Endothelial cell of umbilical vein (primary cell): ENCODE data around the gene HOXA1. TPM values are rescaled to one million over a fixed set of nuclear protein-coding genes. Genes with fewer than 3 reads are reported as not detected.

ENCODE experiments used
- BruUV-seq: library from RNA; stranded (reverse); fragments of 400-500 nt; replicated peaks from 2 replicates; lab custom pipeline; 2021; lab: Mats Ljungman, UMichigan
- CTCF ChIA-PET: fragments of 300-600, 350-600 bp; sonication (Branson Sonifier 250); formaldehyde crosslinking; loops from one replicate; lab custom pipeline; 2021; ENCODE audit warnings: antibody characterized with exemption, inconsistent platforms; lab: Charles Lee
- POLR2A ChIA-PET: fragments of 300-600, 350-600 bp; sonication (Branson Sonifier 250); formaldehyde crosslinking; loops from one replicate; lab custom pipeline; 2021; ENCODE audit warnings: antibody characterized with exemption, inconsistent platforms; lab: Charles Lee
- DNase-seq: peaks from one replicate; pipeline ENCODE4 v3.0.0-alpha.2; 2011; ENCODE audit warnings: low read depth, low spot score
- FAIRE-seq: peaks from 2 replicates; lab custom pipeline; 2011; peaks lifted over from hg19 to GRCh38; lab: Jason Lieb, UNC
- H2AFZ ChIP-seq: 2 replicates; pipeline ENCODE4 v1.6.0; 2012; ENCODE audit warnings: low read depth, low read length, control low read depth, inconsistent platforms
- H3K27ac ChIP-seq: 2 replicates; pipeline ENCODE4 v1.5.1; 2011; ENCODE audit warnings: low read depth, mild to moderate bottlenecking, control low read depth, low read length, moderate library complexity; ENCODE audit not compliant: insufficient read depth
- H3K27me3 ChIP-seq, 2 experiments: 2 replicates each; pipeline versions ENCODE4 v1.6.0 to v1.6.1; 2011; ENCODE audit warnings: low read length in 2 of 2, mixed read lengths in 1 of 2; ENCODE audit not compliant: control insufficient read depth in 2 of 2, insufficient read depth in 2 of 2
- H3K36me3 ChIP-seq, 2 experiments: 2 replicates in 1 of 2; 3 replicates in 1 of 2; pipeline ENCODE4 v1.5.1; 2011; ENCODE audit warnings: low read length in 2 of 2, mild to moderate bottlenecking in 1 of 2, moderate library complexity in 1 of 2; ENCODE audit not compliant: control insufficient read depth in 2 of 2, insufficient read depth in 2 of 2; ENCODE audit errors: extremely low read depth in 1 of 2
- H3K4me1 ChIP-seq: 3 replicates; pipeline ENCODE4 v1.5.1; 2011; ENCODE audit warnings: mild to moderate bottlenecking, low read length; ENCODE audit not compliant: control insufficient read depth, insufficient read depth; ENCODE audit errors: extremely low read depth
- H3K4me2 ChIP-seq: 2 replicates; pipeline ENCODE4 v1.6.1; 2011; ENCODE audit warnings: low read length, control low read depth, mixed read lengths; ENCODE audit not compliant: insufficient read depth
- H3K4me3 ChIP-seq, 3 experiments: fragments of 200-600 bp in 1 of 3; sonication (generic), shearing (Covaris generic) in 1 of 3; replicated peaks in 1 of 3; 2 replicates each; pipeline ENCODE4 v1.5.1; 2011 to 2016; ENCODE audit warnings: control low read depth in 3 of 3, low read length in 3 of 3, mild to moderate bottlenecking in 2 of 3, inconsistent platforms in 1 of 3, low read depth in 1 of 3, moderate library complexity in 1 of 3; ENCODE audit not compliant: insufficient read depth in 1 of 3
- H3K79me2 ChIP-seq: 2 replicates; pipeline ENCODE4 v1.6.0; 2012; ENCODE audit warnings: low read length, inconsistent platforms; ENCODE audit not compliant: control insufficient read depth, insufficient read depth
- H3K9ac ChIP-seq: replicated peaks from 2 replicates; pipeline ENCODE3; 2011; ENCODE audit warnings: low read length, control low read depth; ENCODE audit not compliant: insufficient read depth; ENCODE audit errors: extremely low read depth
- H3K9me1 ChIP-seq: replicated peaks from 3 replicates; pipeline ENCODE4 v1.6.0; 2011; ENCODE audit warnings: mild to moderate bottlenecking, low read length; ENCODE audit not compliant: control insufficient read depth, insufficient read depth; ENCODE audit errors: extremely low read depth
- H3K9me3 ChIP-seq: replicated peaks from 2 replicates; pipeline ENCODE4 v1.5.1; 2012; ENCODE audit warnings: low read length, inconsistent platforms; ENCODE audit not compliant: control insufficient read depth, insufficient read depth
- H4K20me1 ChIP-seq: replicated peaks from 2 replicates; pipeline ENCODE3; 2011; ENCODE audit warnings: mild to moderate bottlenecking, low read length; ENCODE audit not compliant: control insufficient read depth, insufficient read depth; ENCODE audit errors: extremely low read depth
- FOS ChIP-seq: IDR thresholded peaks from 2 replicates; pipeline ENCODE4 v1.6.1; 2011; ENCODE audit warnings: mild to moderate bottlenecking, low read length, moderate library complexity, borderline replicate concordance; ENCODE audit not compliant: insufficient read depth
- GATA2 ChIP-seq: IDR thresholded peaks from 2 replicates; pipeline ENCODE4 v1.7.0; 2011; ENCODE audit warnings: low read depth, mild to moderate bottlenecking, moderate library complexity, mixed read lengths, low read length; ENCODE audit not compliant: insufficient read length, insufficient read depth
- MAX ChIP-seq: IDR thresholded peaks from 2 replicates; pipeline ENCODE4 v1.6.1; 2011; ENCODE audit not compliant: insufficient read depth, insufficient read length
- MYC ChIP-seq: IDR thresholded peaks from one replicate; pipeline ENCODE4 v1.6.1; 2011; ENCODE audit warnings: mild to moderate bottlenecking, low read depth, low read length
- POLR2A ChIP-seq: IDR thresholded peaks from 2 replicates; pipeline ENCODE4 v1.6.1; 2012; ENCODE audit warnings: low read depth, mild to moderate bottlenecking, control low read depth, low read length
- POLR2AphosphoS5 ChIP-seq: IDR thresholded peaks from 2 replicates; pipeline ENCODE4 v1.6.1; 2012; ENCODE audit warnings: low read depth, mild to moderate bottlenecking, control low read depth, low read length, moderate library complexity; ENCODE audit not compliant: insufficient read depth
- dilution Hi-C: fragments of 300-500 bp; cut with MboI; formaldehyde crosslinking; loops from one replicate; pipeline ENCODE4 v1.15.0; 2019; ENCODE audit warnings: low sequenced_read_pairs; ENCODE audit not compliant: extremely low pct_ligation_motif_present
- intact Hi-C: fragments of 100-400 bp; cut with micrococcal nuclease; formaldehyde crosslinking; loops from one replicate; pipeline ENCODE4 v1.10.0; 2022
- polyA plus RNA-seq, 4 experiments: library from polyadenylated mRNA; depleted of rRNA in 3 of 4; stranded (reverse) in 3 of 4; unstranded in 1 of 4; fragments of >200 nt; gene quantifications; 2 replicates each; pipeline versions ENCODE4 v1.2.1 to v1.2.3, GENCODE V29; 2011 to 2012; ENCODE audit warnings: missing spikeins in 1 of 4
- total RNA-seq: library from RNA; stranded (reverse); gene quantifications from 2 replicates; pipeline ENCODE4 v1.2.3, GENCODE V29; 2021

The HOXA1 gene
- total and polyA plus RNA-seq, 2 donors (not counting 3 experiments of a cell fraction or from before 2014, with no cell fraction given): 1.2 to 2.4 TPM

GRCh38 chr7:27106181-27106900 is 10.5 kb upstream of the HOXA1 start:
- dilution Hi-C loops: no loop called here
- Histone ChIP-seq H3K36me3 (peaks cover 0 to 5% of the 10 kb centered on the region in 2 experiments), H3K27ac (peak overlapping the region; percentile 88), H2AFZ (no peak overlapping the region), H3K4me3 (peak overlapping the region; percentile 6 to 32 (median 32)), H3K79me2 (peaks cover 77% of the 10 kb centered on the region), H3K9ac (peak overlapping the region; percentile 69), H3K4me1 (peaks cover 93% of the 10 kb centered on the region), H4K20me1 (no peaks in the 10 kb centered on the region), H3K9me3 (no peaks in the 10 kb centered on the region), H3K27me3 (no peaks in the 10 kb centered on the region), H3K9me1 (no peaks in the 10 kb centered on the region), H3K4me2 (peak overlapping the region; percentile 73)
- DNase-seq (peak; percentile 71), FAIRE-seq (peak; percentile 68)
- TF ChIP-seq MYC (no peak), POLR2AphosphoS5 (peak; percentile 8), MAX (no peak), GATA2 (peak; percentile 88), POLR2A (peak; percentile 27), FOS (no peak)
- CTCF ChIA-PET: interaction anchor here (0.6 to 5.4 kb wide), 11 partner anchors 8 to 737 kb away, joined by 3 to 70 read pairs (median 4); partner anchors contain the start of genes HOXA1 and HOXA7
- POLR2A ChIA-PET: interaction anchor here (1.2 to 2.1 kb wide), 5 partner anchors 9 to 73 kb away, joined by 3 to 5 read pairs (median 5); partner anchors contain the start of gene HOXA4
- no TSS peak for BruUV-seq
- intact Hi-C loops: loop anchor here (1.0 to 5.0 kb wide), 2 partner anchors 9 to 904 kb away; partner anchors contain the start of genes CBX3 and HNRNPA2B1
